ENCODE measurements around the gene MGAT1. TPM values are rescaled to one million over a fixed set of nuclear protein-coding genes. Genes with fewer than 3 reads are reported as not detected.
A peak's percentile ranks its signal among the peaks of the same experiment; 100 is the strongest.

MGAT1 gene
- total and polyA plus RNA-seq, 5 experiments from 2014 or later = 108 to 205 (median 149) TPM

DNA sequence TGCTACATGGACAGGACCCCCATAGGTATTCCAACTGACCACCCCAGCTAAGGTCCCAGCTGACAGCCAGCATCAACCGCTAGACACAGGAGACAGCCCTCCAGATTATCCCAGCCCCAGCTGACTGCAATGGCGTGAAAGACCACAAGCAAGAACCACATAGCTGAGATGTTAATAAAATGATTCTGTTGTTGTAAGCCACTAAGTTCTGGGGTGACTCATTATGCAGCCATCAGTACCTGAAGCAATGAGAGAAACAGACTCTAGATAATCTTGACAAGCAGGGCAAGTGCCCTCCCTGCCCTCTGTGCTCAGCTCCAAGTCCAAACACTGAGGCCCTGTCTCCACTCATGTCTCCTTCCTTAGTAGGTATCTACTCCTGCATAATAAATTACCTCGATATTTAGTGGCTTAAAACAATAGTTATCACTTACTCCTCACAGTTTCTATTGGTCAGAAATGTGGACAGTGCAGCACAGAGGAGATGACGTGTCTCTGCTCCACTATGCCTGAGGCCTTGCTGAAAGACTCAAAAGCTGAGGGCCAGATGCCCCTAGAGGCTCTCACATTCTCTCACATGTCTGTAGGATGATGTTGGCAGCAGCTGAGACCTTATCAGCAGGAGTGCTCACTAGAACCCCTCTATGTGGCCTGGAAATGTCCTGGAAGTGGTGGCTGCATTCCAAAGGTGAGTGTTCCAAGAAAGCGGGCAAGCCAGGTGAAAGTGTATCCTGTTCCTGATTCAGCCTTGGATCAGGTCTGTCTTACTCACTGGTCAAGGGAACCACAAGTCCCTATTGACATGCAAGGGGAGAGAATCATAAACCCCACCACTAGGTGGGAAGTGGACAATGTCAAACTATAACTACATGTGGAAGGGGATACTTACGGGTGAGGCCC, 2.5 kb downstream of the MGAT1 start:
- no peak for DNase-seq
- Mint-ChIP-seq H3K27ac (peak overlapping the region; percentile 65 to 93 (median 87)), H3K4me3 (peak overlapping the region; percentile 46 to 93 (median 90)), H3K4me1 (peaks cover 57 to 85% (median 82%) of the 10 kb centered on the region in 4 donors), H3K36me3 (peaks cover 0 to 59% (median 0%) of the 10 kb centered on the region in 3 donors), H3K9me3 (no peaks in the 10 kb centered on the region), H3K27me3 (no peaks in the 10 kb centered on the region)
- POLR2A ChIA-PET = interaction anchor here (1.0 to 21.8 kb wide), 6 partner anchors 8 to 67 kb away, joined by 3 to 642 read pairs (median 20); no protein-coding TSS in a partner anchor
- ATAC-seq = no peak

DNA sequence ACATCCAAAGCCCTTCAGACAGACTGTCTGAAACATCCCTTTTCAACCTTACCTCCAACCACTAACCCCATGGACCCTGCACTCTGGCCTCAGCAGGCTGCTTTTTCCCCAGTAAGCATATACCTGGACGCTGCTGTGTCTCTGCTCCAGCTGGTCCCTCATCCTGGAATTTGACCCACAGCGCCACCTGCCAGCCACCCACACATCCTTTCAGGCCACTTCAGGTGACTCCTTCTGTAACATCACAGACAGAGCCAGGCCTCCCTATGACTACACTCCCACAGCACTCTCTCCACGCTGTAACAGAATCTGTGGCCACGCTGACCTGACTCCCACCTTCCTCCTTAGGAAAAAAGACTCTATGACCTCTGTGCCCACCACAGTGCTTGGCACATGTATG, 3.4 kb downstream of the MGAT1 start:
- Mint-ChIP-seq H3K27me3 (no peaks in the 10 kb centered on the region), H3K9me3 (no peaks in the 10 kb centered on the region), H3K4me1 (peaks cover 54 to 84% (median 80%) of the 10 kb centered on the region in 4 donors), H3K36me3 (peaks cover 0 to 68% (median 0%) of the 10 kb centered on the region in 3 donors), H3K27ac (peak overlapping the region; percentile 72 to 93 (median 88)), H3K4me3 (peak overlapping the region; percentile 46 to 93 (median 90))
- DNase-seq (no peak), ATAC-seq (no peak)
- POLR2A ChIA-PET = interaction anchor here (1.5 to 21.8 kb wide), 3 partner anchors 10 to 34 kb away, joined by 5 to 642 read pairs (median 98); no protein-coding TSS in a partner anchor

DNA sequence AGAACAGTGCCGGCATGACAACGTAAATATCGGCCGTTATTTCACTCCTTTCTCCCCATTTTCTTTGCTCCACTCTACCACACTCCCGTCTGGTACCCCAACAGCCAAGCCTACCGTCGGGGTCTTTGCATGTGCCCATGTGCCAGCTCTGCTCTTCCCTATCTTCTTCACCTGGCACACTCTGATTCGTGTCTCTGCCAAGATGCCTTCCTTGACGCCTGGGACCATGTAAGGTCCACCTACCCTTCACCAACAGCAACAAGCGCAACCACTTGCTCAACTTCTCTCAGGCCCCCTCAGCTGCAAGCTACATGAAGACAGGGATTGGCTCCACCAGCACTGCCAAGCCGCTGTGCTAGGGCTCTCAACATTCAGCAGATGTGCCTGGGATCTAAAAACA, 4.4 kb downstream of the MGAT1 start:
- Mint-ChIP-seq H3K9me3 (no peaks in the 10 kb centered on the region), H3K4me1 (peaks cover 54 to 83% (median 80%) of the 10 kb centered on the region in 4 donors), H3K36me3 (peaks cover 0 to 78% (median 0%) of the 10 kb centered on the region in 3 donors), H3K27ac (peak overlapping the region; percentile 72 to 93 (median 88)), H3K4me3 (peak overlapping the region; percentile 13 to 93 (median 88)), H3K27me3 (no peaks in the 10 kb centered on the region)
- DNase-seq (no peak), ATAC-seq (no peak)
- POLR2A ChIA-PET = interaction anchor here (0.5 to 21.8 kb wide), 4 partner anchors 11 to 118 kb away, joined by 3 to 642 read pairs (median 4); no protein-coding TSS in a partner anchor

DNA sequence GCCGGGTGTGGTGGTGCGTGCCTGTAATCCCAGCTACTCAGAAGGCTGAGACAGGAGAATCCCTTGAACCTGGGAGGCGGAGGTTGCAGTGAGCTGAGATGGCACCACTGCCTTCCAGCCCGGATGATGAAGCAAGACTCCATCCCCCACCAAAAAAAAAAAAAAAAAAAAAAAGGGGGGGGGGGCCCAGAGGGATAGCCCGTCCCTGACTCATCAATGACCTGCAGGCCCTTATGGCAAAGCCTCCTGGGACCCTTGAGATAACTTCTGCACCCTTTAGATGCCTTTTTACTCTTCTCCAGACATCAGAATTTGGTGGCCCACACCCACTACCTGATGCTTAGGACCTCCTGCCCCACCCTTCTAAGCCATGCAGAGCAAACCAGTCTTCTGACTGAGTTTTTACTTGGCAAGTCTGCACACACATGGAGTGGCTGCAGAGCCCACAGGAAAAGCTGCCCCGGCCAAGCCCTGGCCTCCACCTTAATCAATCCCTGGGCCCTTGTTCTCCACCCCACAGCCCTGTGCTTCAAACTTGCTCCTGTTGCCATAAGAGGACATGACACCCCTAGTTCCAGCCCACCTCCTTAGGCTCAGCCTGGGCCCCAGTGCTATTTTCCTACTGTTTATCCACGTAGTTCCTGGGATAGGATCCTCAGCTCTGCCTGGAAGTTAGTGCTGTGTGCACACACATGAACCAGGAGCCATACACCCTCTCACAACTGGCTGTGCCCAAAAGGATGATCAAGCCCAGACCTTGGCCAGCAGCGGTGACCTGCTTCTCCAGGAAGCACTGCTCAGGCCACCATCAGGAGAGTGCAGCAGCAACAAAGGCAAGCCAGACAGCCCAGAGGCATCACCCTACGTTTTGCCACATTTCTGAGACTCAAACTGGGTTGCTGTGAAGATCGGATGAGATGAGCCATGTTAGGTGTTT, 5.1 kb downstream of the MGAT1 start:
- peak overlapping the region in 8 of 10 donors; percentile 34 to 93 (median 88) for H3K4me3 Mint-ChIP-seq

GRCh38 chr5:180795771-180796313, 6.8 kb downstream of the MGAT1 start:
- Mint-ChIP-seq H3K4me3 (peak overlapping the region; percentile 16 to 84 (median 60)), H3K4me1 (peaks cover 49 to 86% (median 79%) of the 10 kb centered on the region in 4 donors), H3K9me3 (no peaks in the 10 kb centered on the region), H3K27ac (peak overlapping the region; percentile 55 to 91 (median 84)), H3K36me3 (peaks cover 0 to 91% (median 0%) of the 10 kb centered on the region in 3 donors), H3K27me3 (no peaks in the 10 kb centered on the region)
- no peak for DNase-seq
- POLR2A ChIA-PET = interaction anchor here (1.0 to 2.6 kb wide), 5 partner anchors 8 to 66 kb away, joined by 3 to 8 read pairs (median 4); partner anchors contain the start of gene ZFP62
- ATAC-seq = no peak

More for the DNA sequence above, 5.1 kb downstream of the MGAT1 start:
- Mint-ChIP-seq H3K36me3 (peaks cover 0 to 84% (median 0%) of the 10 kb centered on the region in 3 donors), H3K27me3 (no peaks in the 10 kb centered on the region), H3K9me3 (no peaks in the 10 kb centered on the region), H3K27ac (peak overlapping the region; percentile 72 to 93 (median 88)), H3K4me1 (peaks cover 58 to 87% (median 86%) of the 10 kb centered on the region in 4 donors)
- DNase-seq = no peak
- POLR2A ChIA-PET = interaction anchor here (0.5 to 21.8 kb wide), 4 partner anchors 11 to 117 kb away, joined by 3 to 642 read pairs (median 4); no protein-coding TSS in a partner anchor
- ATAC-seq = no peak

- peaks cover 0 to 83% (median 0%) of the 10 kb centered on the region in 3 donors for H3K36me3 Mint-ChIP-seq
- no peak for DNase-seq
- peak overlapping the region in 6 of 10 donors; percentile 29 to 85 (median 76) for H3K27ac Mint-ChIP-seq
- POLR2A ChIA-PET = interaction anchor here (1.5 to 2.2 kb wide), 2 partner anchors 9 to 37 kb away, joined by 6 to 7 read pairs; partner anchors contain the start of gene MGAT1
- no peaks in the 10 kb centered on the region for H3K9me3 Mint-ChIP-seq
- no peak for ATAC-seq
- peak overlapping the region in 4 of 10 donors; percentile 36 to 69 (median 56) for H3K4me3 Mint-ChIP-seq
- peaks cover 35 to 71% (median 61%) of the 10 kb centered on the region in 4 donors for H3K4me1 Mint-ChIP-seq
- H3K27me3 Mint-ChIP-seq = no peaks in the 10 kb centered on the region
These were observed 9.7 kb downstream of the MGAT1 start for GRCh38 chr5:180792965-180793287.

GRCh38 chr5:180792287-180792964, 10.2 kb downstream of the MGAT1 start:
- H3K9me3 Mint-ChIP-seq = no peaks in the 10 kb centered on the region
- H3K27me3 Mint-ChIP-seq = no peaks in the 10 kb centered on the region
- peak overlapping the region in 3 of 10 donors; percentile 7 to 84 (median 65) for H3K27ac Mint-ChIP-seq
- no peak for DNase-seq
- peak overlapping the region in 1 of 10 donors; percentile 44 for H3K4me3 Mint-ChIP-seq
- H3K36me3 Mint-ChIP-seq = peaks cover 0 to 78% (median 0%) of the 10 kb centered on the region in 3 donors
- POLR2A ChIA-PET = interaction anchor here (1.0 to 1.8 kb wide), 5 partner anchors 9 to 38 kb away, joined by 3 to 8 read pairs (median 6); no protein-coding TSS in a partner anchor
- peaks cover 33 to 71% (median 59%) of the 10 kb centered on the region in 4 donors for H3K4me1 Mint-ChIP-seq
- ATAC-seq = no peak

DNA sequence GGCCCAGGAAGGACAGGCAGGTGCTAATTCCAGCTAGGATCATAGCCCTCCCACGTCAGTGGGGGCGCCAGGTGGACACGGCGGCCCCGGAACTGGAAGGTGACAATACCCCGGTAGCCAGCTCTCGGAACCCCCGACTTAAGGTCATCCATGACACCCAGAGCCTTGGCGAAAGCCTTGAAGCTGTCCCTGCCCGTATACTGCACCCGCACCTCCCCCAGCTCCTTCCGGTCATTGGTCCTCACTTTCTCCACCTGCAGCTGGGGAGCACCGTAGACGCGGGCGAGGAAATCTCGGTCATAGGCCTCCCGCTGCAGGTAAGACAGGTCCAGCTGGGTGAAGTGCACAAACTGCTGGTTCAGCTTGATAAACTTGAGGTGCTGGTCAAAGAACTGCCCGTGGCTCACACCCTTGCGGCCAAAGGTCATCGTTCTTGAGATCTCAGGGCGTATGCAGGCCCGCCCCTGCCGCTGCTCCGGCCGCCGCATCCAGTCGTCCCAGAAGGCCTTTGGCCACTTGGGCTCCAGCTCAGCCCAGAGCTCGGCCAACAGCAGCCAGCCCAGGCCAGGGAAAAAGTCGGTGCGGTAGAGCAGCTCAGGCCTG, 10.9 kb downstream of the MGAT1 start:
- ATAC-seq (no peak), DNase-seq (no peak)
- H3K36me3 Mint-ChIP-seq = peaks cover 0 to 77% (median 0%) of the 10 kb centered on the region in 3 donors
- H3K27me3 Mint-ChIP-seq = no peaks in the 10 kb centered on the region
- POLR2A ChIA-PET = interaction anchor here (1.0 to 1.8 kb wide), 5 partner anchors 9 to 39 kb away, joined by 3 to 8 read pairs (median 6); no protein-coding TSS in a partner anchor
- H3K4me3 Mint-ChIP-seq = no peak overlapping the region
- H3K27ac Mint-ChIP-seq = peak overlapping the region in 3 of 10 donors; percentile 58 to 84 (median 82)
- H3K9me3 Mint-ChIP-seq = no peaks in the 10 kb centered on the region
- peaks cover 34 to 74% (median 60%) of the 10 kb centered on the region in 4 donors for H3K4me1 Mint-ChIP-seq

DNA sequence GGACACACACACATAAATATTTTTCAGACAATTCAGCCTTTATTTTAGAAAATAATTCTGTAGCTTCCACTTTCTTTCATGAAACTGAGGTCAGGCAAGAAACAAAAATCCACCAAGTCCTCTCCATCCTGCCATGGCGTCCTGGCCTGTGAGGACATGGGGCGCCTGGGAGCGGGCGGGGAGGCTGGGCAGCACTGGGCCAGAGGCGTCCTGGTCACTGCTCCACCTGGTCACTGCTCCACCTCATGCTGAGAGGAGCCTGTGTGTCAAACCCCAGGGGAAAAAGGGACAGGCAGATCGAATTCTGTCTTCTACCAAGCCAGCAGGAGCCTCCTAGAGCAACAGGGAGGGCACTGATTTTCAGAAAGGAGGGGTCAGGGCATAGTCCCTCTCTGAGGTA, 12.1 kb downstream of the MGAT1 start:
- no peak overlapping the region for H3K4me3 Mint-ChIP-seq
- H3K4me1 Mint-ChIP-seq = peaks cover 32 to 75% (median 57%) of the 10 kb centered on the region in 4 donors
- peaks cover 0 to 65% (median 0%) of the 10 kb centered on the region in 3 donors for H3K36me3 Mint-ChIP-seq
- POLR2A ChIA-PET = interaction anchor here (1.2 to 2.6 kb wide), 4 partner anchors 12 to 71 kb away, joined by 4 to 19 read pairs (median 9); partner anchors contain the start of gene MGAT1
- H3K27me3 Mint-ChIP-seq = no peaks in the 10 kb centered on the region
- no peaks in the 10 kb centered on the region for H3K9me3 Mint-ChIP-seq
- H3K27ac Mint-ChIP-seq = peak overlapping the region; percentile 24 to 88 (median 74)
- DNase-seq (no peak), ATAC-seq (no peak)

DNA sequence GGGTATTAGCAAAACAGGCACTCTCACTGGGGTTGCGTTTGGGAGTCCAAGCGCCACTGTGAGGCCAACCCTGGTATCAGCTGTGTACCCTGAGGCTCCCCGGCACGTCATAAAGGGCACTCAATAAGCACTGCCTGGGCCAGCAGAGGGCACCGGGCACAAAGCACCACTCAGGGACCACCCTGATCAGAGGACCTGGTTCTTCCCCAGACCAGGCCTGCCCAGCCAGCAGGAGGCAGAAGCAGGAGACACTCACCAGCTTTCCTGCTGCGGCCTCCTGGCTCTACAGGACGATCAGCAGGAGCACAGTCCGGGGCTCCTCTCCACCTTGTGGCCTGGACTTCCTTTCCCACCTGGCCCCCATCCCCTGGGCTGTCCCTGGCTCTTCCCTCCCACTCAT, 12.6 kb downstream of the MGAT1 start:
- no peak overlapping the region for H3K4me3 Mint-ChIP-seq
- POLR2A ChIA-PET = interaction anchor here (0.6 to 2.6 kb wide), 7 partner anchors 12 to 72 kb away, joined by 3 to 19 read pairs (median 4); partner anchors contain the start of gene MGAT1
- peaks cover 30 to 75% (median 56%) of the 10 kb centered on the region in 4 donors for H3K4me1 Mint-ChIP-seq
- peak overlapping the region; percentile 24 to 88 (median 73) for H3K27ac Mint-ChIP-seq
- DNase-seq (peak in 2 of 10 donors; percentile 27 to 68), ATAC-seq (peak; percentile 71 to 86)
- H3K9me3 Mint-ChIP-seq = no peaks in the 10 kb centered on the region
- H3K36me3 Mint-ChIP-seq = peaks cover 0 to 60% (median 0%) of the 10 kb centered on the region in 3 donors
- no peaks in the 10 kb centered on the region for H3K27me3 Mint-ChIP-seq

Data from naive thymus-derived CD8-positive, alpha-beta T cell (primary cell).